Measurements from ENCODE around the gene CD151.
A peak's percentile ranks its signal among the peaks of the same experiment; 100 is the strongest.

The CD151 gene

GRCh38 chr11:829847-830294 lies 2.9 kb upstream of the CD151 start:
- DNase-seq: no peak

- DNase-seq: no peak
These were observed 2.2 kb upstream of the CD151 start for GRCh38 chr11:830295-831117.

GRCh38 chr11:831118-831864 lies 1.5 kb upstream of the CD151 start:
- no peak for DNase-seq

- no peak for DNase-seq
These were observed 707 bp upstream of the CD151 start for GRCh38 chr11:831961-832528.

GRCh38 chr11:833114-833791 lies 501 bp downstream of the CD151 start:
- no peak for DNase-seq

GRCh38 chr11:833849-834311 lies 1.1 kb downstream of the CD151 start:
- DNase-seq: no peak

GRCh38 chr11:834371-835316 lies 1.9 kb downstream of the CD151 start:
- DNase-seq: no peak

GRCh38 chr11:836274-836673 lies 3.5 kb downstream of the CD151 start:
- no peak for DNase-seq

- DNase-seq: no peak
These were observed 3.9 kb downstream of the CD151 start for GRCh38 chr11:836700-837099.

- no peak for DNase-seq
These were observed 4.6 kb downstream of the CD151 start for GRCh38 chr11:837189-837989.

- DNase-seq: no peak
These were observed 5.2 kb downstream of the CD151 start for GRCh38 chr11:837990-838307.

GRCh38 chr11:838441-839279 lies 5.9 kb downstream of the CD151 start:
- no peak for DNase-seq

- DNase-seq: no peak
These were observed 6.5 kb downstream of the CD151 start for GRCh38 chr11:839280-839623.

- no peak for DNase-seq
These were observed 7.3 kb downstream of the CD151 start for GRCh38 chr11:839875-840617.

GRCh38 chr11:841981-842369 lies 9.2 kb downstream of the CD151 start:
- DNase-seq: no peak

- peak; percentile 74 to 89 for DNase-seq
These were observed 9.7 kb downstream of the CD151 start, which contains the start of the genes POLR2L and TSPAN4 for GRCh38 chr11:842370-843002. Gene POLR2L (minus strand): TSS chr11:842529. CDS start chr11:842508, 21 bp downstream. Gene TSPAN4 (plus strand): TSS chr11:842852. CDS start chr11:850305, 7,453 bp downstream.

GRCh38 chr11:843086-843734 lies 10.5 kb downstream of the CD151 start:
- no peak for DNase-seq
